Prostate gland (tissue), 2 donors: ENCODE measurements around the gene ALOX15. TPM values are rescaled to one million over a fixed set of nuclear protein-coding genes. Genes with fewer than 3 reads are reported as not detected.

Experiments
- DNase-seq: peaks from one replicate; pipeline ENCODE4 v3.0.0-alpha.2; 2019; ENCODE audit warnings: low spot score
- H3K27ac ChIP-seq, 2 donors: fragments of 200-600 bp; sonication (generic); 2 replicates each; pipeline ENCODE4 v1.5.1; 2017 to 2019
- H3K27me3 ChIP-seq: fragments of 200-600 bp; sonication (generic); replicated peaks from 2 replicates; pipeline ENCODE4 v1.5.1; 2019; ENCODE audit not compliant: insufficient read depth
- H3K36me3 ChIP-seq, 2 donors: fragments of 200-600 bp; sonication (generic); 1 replicate in 1 of 2; 2 replicates in 1 of 2; pipeline versions ENCODE4 v1.5.1 to v1.8.1; 2017 to 2019
- H3K4me1 ChIP-seq: fragments of 200-600 bp; sonication (generic); replicated peaks from 2 replicates; pipeline ENCODE4 v1.5.1; 2019
- H3K4me3 ChIP-seq, 2 donors: fragments of 200-600 bp; sonication (generic); 2 replicates each; pipeline ENCODE4 v1.5.1; 2017 to 2019
- H3K9me3 ChIP-seq: fragments of 200-600 bp; sonication (generic); 2 replicates; pipeline ENCODE4 v1.5.1; 2017
- CTCF ChIP-seq, 4 experiments: fragments of 200-600 bp in 2 of 4; fragments of 450-650 bp in 2 of 4; sonication (generic) in 2 of 4; IDR thresholded peaks; 1 replicate in 3 of 4; 2 replicates in 1 of 4; pipeline ENCODE4 v1.5.1; 2016 to 2019; ENCODE audit warnings: antibody characterized with exemption in 4 of 4, mild to moderate bottlenecking in 2 of 4, moderate library complexity in 2 of 4
- POLR2A ChIP-seq: fragments of 450-650 bp; IDR thresholded peaks from one replicate; pipeline ENCODE4 v1.6.1; 2016; ENCODE audit warnings: antibody characterized with exemption, mild to moderate bottlenecking
- POLR2AphosphoS5 ChIP-seq: sonication (generic); formaldehyde crosslinking; IDR thresholded peaks from one replicate; pipeline ENCODE4 v1.6.1; 2017; ENCODE audit warnings: antibody characterized with exemption
- WGBS: methylation state at CpG from one replicate; pipeline ENCODE4 v1.1.5; 2018; 5-methylcytosine and 5-hydroxymethylcytosine counted together
- intact Hi-C: fragments of 100-400 bp; cut with DNase I; formaldehyde crosslinking; loops from one replicate; pipeline ENCODE4 v1.14.2; 2022
- total RNA-seq, 2 donors: library from RNA; depleted of rRNA; stranded (reverse); fragments of >200 nt; gene quantifications; one replicate each; pipeline ENCODE4 v1.1.0, GENCODE V29; 2016

Gene ALOX15
- total RNA-seq, 2 donors from 2014 or later, result 0.41 to 0.97 TPM

DNA sequence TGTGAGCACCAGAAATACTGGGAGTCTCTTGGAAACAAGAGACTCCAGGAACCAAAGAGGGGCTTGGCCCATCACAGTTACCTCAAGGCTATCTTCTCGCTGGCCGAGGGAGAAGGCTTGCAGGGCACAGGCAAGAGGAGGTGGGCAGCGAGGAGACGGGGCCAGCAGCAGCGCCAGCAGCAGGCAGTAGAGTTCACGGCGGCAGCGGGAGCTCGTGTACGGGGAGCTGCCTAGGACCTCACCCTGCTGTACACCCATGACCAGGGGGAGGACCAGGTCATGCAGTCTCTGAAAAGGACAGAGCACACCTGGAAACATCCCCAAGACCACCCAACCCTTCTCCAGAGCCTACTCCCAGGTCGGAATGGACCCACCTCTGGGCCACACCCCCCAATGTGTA lies 31.7 kb upstream of the ALOX15 start:
- no peak overlapping the region for H3K27ac ChIP-seq
- WGBS, result 77% methylated on average over 11 of the region's 11 CpGs
- peaks cover 31 to 35% of the 10 kb centered on the region in 2 donors for H3K36me3 ChIP-seq
- no peak overlapping the region for H3K4me3 ChIP-seq
- intact Hi-C loops, result no loop called here
- DNase-seq, result no peak
- H3K27me3 ChIP-seq, result no peaks in the 10 kb centered on the region
- H3K9me3 ChIP-seq, result no peaks in the 10 kb centered on the region
- TF ChIP-seq POLR2AphosphoS5 (no peak), CTCF (IDR thresholded peaks at IDR 0.05) (no peak), POLR2A (no peak)
- no peaks in the 10 kb centered on the region for H3K4me1 ChIP-seq

DNA sequence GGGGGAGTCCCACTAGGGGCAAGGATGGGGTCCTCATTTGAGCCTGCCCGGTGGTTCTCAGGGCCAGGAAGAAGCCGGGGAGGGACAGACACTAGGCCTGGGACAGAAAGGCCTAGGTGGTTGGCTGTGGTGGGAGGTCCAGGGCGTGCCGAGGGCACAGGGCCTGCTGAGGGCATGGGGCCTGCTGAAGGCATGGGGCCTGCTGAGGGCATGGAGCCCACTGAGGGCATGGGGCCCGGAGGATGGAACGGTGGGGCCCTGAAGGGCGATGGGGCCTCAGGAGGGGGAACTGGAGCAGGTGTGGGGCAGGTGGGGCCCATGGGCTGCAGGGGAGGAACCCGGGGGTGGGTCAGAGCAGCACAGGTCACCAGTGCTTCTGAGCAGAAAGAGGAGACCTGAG lies 31.3 kb upstream of the ALOX15 start:
- DNase-seq, result no peak
- peaks cover 31 to 35% of the 10 kb centered on the region in 2 donors for H3K36me3 ChIP-seq

DNA sequence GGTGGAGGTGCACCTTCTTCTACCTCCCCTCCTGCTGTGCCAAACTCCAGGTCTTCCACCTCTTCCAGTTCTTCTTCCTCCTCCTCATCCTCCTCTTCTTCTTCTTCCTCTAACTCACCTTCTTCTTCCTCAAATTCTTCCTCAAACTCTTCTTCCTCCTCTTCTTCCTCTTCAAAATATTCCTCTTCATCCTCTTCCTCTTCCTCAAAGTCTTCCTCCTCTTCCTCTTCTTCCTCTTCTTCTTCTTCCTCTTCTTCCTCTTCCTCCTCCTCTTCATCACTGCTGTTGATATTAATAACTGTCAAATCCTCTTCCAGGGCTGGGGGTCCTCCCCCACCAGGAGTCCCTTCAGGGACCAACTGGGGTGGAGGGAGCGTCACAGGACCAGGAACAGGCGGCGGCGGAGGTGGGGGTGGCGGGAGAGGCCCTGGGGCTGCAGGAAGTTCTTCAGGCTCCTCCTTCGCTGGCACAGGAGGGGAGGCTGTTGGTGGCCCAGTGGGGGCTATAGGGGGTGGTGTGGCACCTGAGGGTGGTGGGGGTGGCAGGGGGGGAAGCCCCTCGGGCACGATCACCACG lies 30.7 kb upstream of the ALOX15 start:
- no peaks in the 10 kb centered on the region for H3K27me3 ChIP-seq
- H3K9me3 ChIP-seq, result no peaks in the 10 kb centered on the region
- no peak overlapping the region for H3K27ac ChIP-seq
- WGBS, result 89% methylated on average over 9 of the region's 9 CpGs
- H3K4me1 ChIP-seq, result no peaks in the 10 kb centered on the region
- intact Hi-C loops, result no loop called here
- TF ChIP-seq POLR2AphosphoS5 (no peak), POLR2A (no peak), CTCF (IDR thresholded peaks at IDR 0.05) (no peak)
- H3K36me3 ChIP-seq, result peaks cover 31 to 35% of the 10 kb centered on the region in 2 donors
- no peak overlapping the region for H3K4me3 ChIP-seq
- no peak for DNase-seq

More for the DNA sequence above, 31.3 kb upstream of the ALOX15 start:
- H3K27me3 ChIP-seq, result no peaks in the 10 kb centered on the region
- 89% methylated on average over 8 of the region's 8 CpGs for WGBS
- intact Hi-C loops, result no loop called here
- no peak for TF ChIP-seq CTCF (IDR thresholded peaks at IDR 0.05)
- TF ChIP-seq POLR2AphosphoS5, result no peak
- TF ChIP-seq POLR2A, result no peak
- no peak overlapping the region for H3K4me3 ChIP-seq
- H3K27ac ChIP-seq, result no peak overlapping the region
- no peaks in the 10 kb centered on the region for H3K4me1 ChIP-seq
- H3K9me3 ChIP-seq, result no peaks in the 10 kb centered on the region

GRCh38 chr17:4667166-4667565 lies 25.7 kb upstream of the ALOX15 start:
- DNase-seq, result no peak
- intact Hi-C loops, result no loop called here
- H3K27ac ChIP-seq, result no peak overlapping the region
- peaks cover 0 to 6% of the 10 kb centered on the region in 2 donors for H3K36me3 ChIP-seq
- no peaks in the 10 kb centered on the region for H3K9me3 ChIP-seq
- H3K27me3 ChIP-seq, result no peaks in the 10 kb centered on the region
- no peak overlapping the region for H3K4me3 ChIP-seq
- 77% methylated on average over 4 of the region's 4 CpGs for WGBS
- H3K4me1 ChIP-seq, result no peaks in the 10 kb centered on the region
- no peak for TF ChIP-seq POLR2A
- TF ChIP-seq POLR2AphosphoS5, result no peak
- TF ChIP-seq CTCF (IDR thresholded peaks at IDR 0.05), result no peak

GRCh38 chr17:4666296-4666695 lies 24.8 kb upstream of the ALOX15 start:
- H3K4me1 ChIP-seq, result no peaks in the 10 kb centered on the region
- no peak for DNase-seq
- H3K27me3 ChIP-seq, result no peaks in the 10 kb centered on the region
- H3K36me3 ChIP-seq, result no peaks in the 10 kb centered on the region
- intact Hi-C loops, result no loop called here
- H3K9me3 ChIP-seq, result no peaks in the 10 kb centered on the region
- H3K27ac ChIP-seq, result no peak overlapping the region
- H3K4me3 ChIP-seq, result no peak overlapping the region
- no peak for TF ChIP-seq POLR2A
- TF ChIP-seq CTCF (IDR thresholded peaks at IDR 0.05), result no peak
- WGBS, result 45% methylated on average over 5 of the region's 5 CpGs
